Activated B cell treated with CpG ODN at 0.5 μM for 24 hours (primary cell): ENCODE data around the gene SLC22A1. TPM values are rescaled to one million over a fixed set of nuclear protein-coding genes. Genes with fewer than 3 reads are reported as not detected.

ENCODE experiments used
- ATAC-seq: fragments of 200-7000 bp; cut with Tn5 transposase; one replicate; pipeline ENCODE4 v1.10.0; 2021; ENCODE audit warnings: low read depth, mild to moderate bottlenecking, moderate library complexity
- CTCF ChIA-PET: fragments of 350-600 bp; sonication (Branson Sonifier 250); formaldehyde crosslinking; loops from one replicate; lab custom pipeline; 2021; ENCODE audit warnings: antibody characterized with exemption; lab: Charles Lee
- POLR2A ChIA-PET: fragments of 350-600 bp; sonication (Branson Sonifier 250); formaldehyde crosslinking; loops from one replicate; lab custom pipeline; 2021; ENCODE audit warnings: antibody characterized with exemption; lab: Charles Lee
- DNase-seq: peaks from one replicate; pipeline ENCODE4 v3.0.0; 2022
- H3K27ac Mint-ChIP-seq: one replicate; pipeline ENCODE4 v1.8.0; 2020; ENCODE audit warnings: mixed read lengths
- H3K27me3 Mint-ChIP-seq: one replicate; pipeline ENCODE4 v1.8.0; 2021; ENCODE audit warnings: mixed read lengths
- H3K36me3 Mint-ChIP-seq: one replicate; pipeline ENCODE4 v1.8.0; 2021; ENCODE audit warnings: low read depth, mixed read lengths
- H3K4me1 Mint-ChIP-seq: one replicate; pipeline ENCODE4 v1.8.0; 2021; ENCODE audit warnings: mixed read lengths
- H3K4me3 Mint-ChIP-seq: one replicate; pipeline ENCODE4 v1.8.0; 2020; ENCODE audit warnings: mild to moderate bottlenecking, mixed read lengths
- H3K9me3 Mint-ChIP-seq: one replicate; pipeline ENCODE4 v1.8.0; 2020; ENCODE audit warnings: mixed read lengths
- CTCF ChIP-seq: fragments of 200-600 bp; IDR thresholded peaks from one replicate; pipeline ENCODE4 v1.8.0; 2022; ENCODE audit warnings: antibody characterized with exemption, mild to moderate bottlenecking
- intact Hi-C: fragments of 100-400 bp; cut with micrococcal nuclease; formaldehyde crosslinking; loops from one replicate; pipeline ENCODE4 v1.15.1; 2024
- total RNA-seq: library from RNA; stranded (reverse); gene quantifications from 2 replicates; pipeline ENCODE4 v1.2.3, GENCODE V29; 2022

Gene SLC22A1
- total RNA-seq, 1 donor from 2014 or later, result 2.8 TPM

DNA sequence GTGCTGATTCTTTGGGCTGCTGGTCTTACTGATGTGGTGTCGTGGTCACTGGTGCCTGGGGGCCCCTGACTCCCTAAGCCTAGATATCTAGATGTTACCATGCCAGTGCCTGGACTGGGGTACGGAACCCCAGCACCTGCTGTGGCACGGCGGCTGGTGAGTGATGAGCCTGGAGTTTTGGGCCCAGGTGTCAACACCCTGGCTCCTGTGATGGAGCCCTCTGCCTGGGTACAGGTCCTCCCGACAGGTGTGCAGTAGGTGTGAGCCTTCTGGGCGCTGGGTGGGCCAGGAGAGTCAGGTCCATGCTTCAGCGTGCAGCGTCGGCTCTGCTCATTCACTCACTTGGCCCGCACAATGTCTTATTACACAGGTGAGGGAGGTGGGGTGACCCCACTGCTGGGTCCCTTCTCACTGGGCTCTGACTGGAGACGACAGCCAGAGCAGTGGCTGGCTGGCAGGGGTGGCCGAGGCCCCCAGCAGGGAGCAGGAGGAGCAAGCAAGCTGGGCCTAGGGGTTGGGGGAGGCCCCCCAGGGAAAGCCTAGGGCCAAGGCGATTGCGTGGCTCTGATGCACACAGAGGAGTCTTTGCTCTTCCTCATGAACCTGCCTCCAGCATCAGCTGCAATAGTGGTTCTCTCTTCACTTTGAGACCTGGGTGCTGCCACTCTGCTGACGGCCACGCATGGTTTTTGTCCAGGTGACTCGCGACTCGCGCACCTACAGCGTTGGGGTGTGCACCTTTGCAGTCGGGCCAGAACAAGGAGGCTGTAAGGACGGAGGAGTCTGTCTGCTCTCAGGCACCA, 42.5 kb upstream of the SLC22A1 start:
- ChIA-PET CTCF (no interaction called here), POLR2A (no interaction called here)
- Mint-ChIP-seq H3K27ac (no peak overlapping the region), H3K27me3 (no peaks in the 10 kb centered on the region), H3K36me3 (peaks cover 90% of the 10 kb centered on the region), H3K4me3 (no peak overlapping the region), H3K9me3 (no peaks in the 10 kb centered on the region), H3K4me1 (no peaks in the 10 kb centered on the region)
- TF ChIP-seq CTCF, result no peak
- intact Hi-C loops, result no loop called here
- ATAC-seq (no peak), DNase-seq (no peak)

DNA sequence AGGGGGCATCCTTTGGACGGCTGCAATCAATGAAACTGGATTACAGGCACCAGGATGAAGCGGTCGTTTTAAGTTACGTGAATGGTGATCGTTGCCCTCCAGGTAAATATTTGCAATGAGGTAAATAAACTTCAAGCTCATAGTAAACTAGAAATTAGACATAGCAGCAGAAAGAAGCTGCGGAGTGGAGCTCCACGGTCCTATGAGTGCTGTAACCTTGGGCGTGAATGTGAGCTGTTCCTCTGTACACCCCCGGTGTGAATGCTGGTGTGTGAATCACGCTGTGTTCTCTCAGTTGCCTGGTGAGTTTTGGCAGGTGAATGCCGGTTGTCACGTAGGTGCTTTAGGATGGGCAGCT, 42.0 kb upstream of the SLC22A1 start:
- no peak for TF ChIP-seq CTCF
- no peak for DNase-seq
- Mint-ChIP-seq H3K4me1 (no peaks in the 10 kb centered on the region), H3K27ac (no peak overlapping the region), H3K27me3 (no peaks in the 10 kb centered on the region), H3K9me3 (no peaks in the 10 kb centered on the region), H3K36me3 (peaks cover 91% of the 10 kb centered on the region), H3K4me3 (no peak overlapping the region)
- ChIA-PET CTCF (no interaction called here), POLR2A (no interaction called here)
- no peak for ATAC-seq
- intact Hi-C loops, result no loop called here

GRCh38 chr6:160080097-160080496, 41.5 kb upstream of the SLC22A1 start:
- no peaks in the 10 kb centered on the region for H3K4me1 Mint-ChIP-seq
- H3K27me3 Mint-ChIP-seq, result no peaks in the 10 kb centered on the region
- H3K9me3 Mint-ChIP-seq, result no peaks in the 10 kb centered on the region
- CTCF ChIA-PET, result no interaction called here
- intact Hi-C loops, result no loop called here
- DNase-seq (no peak), ATAC-seq (no peak)
- H3K27ac Mint-ChIP-seq, result no peak overlapping the region
- H3K4me3 Mint-ChIP-seq, result no peak overlapping the region
- POLR2A ChIA-PET, result no interaction called here
- TF ChIP-seq CTCF, result no peak
- peaks cover 92% of the 10 kb centered on the region for H3K36me3 Mint-ChIP-seq

- DNase-seq (no peak), ATAC-seq (no peak)
- ChIA-PET CTCF (no interaction called here), POLR2A (no interaction called here)
- no peak for TF ChIP-seq CTCF
- Mint-ChIP-seq H3K9me3 (no peaks in the 10 kb centered on the region), H3K4me3 (no peak overlapping the region), H3K4me1 (no peaks in the 10 kb centered on the region), H3K27ac (no peak overlapping the region), H3K27me3 (no peaks in the 10 kb centered on the region), H3K36me3 (peaks cover 92% of the 10 kb centered on the region)
- intact Hi-C loops, result no loop called here
These were observed 40.2 kb upstream of the SLC22A1 start for GRCh38 chr6:160081398-160081797.

GRCh38 chr6:160082627-160083026, 39.0 kb upstream of the SLC22A1 start:
- CTCF ChIA-PET, result no interaction called here
- Mint-ChIP-seq H3K36me3 (peaks cover 89% of the 10 kb centered on the region), H3K9me3 (no peaks in the 10 kb centered on the region), H3K4me3 (no peak overlapping the region), H3K27me3 (no peaks in the 10 kb centered on the region), H3K27ac (no peak overlapping the region), H3K4me1 (no peaks in the 10 kb centered on the region)
- POLR2A ChIA-PET, result no interaction called here
- no peak for ATAC-seq
- no peak for TF ChIP-seq CTCF
- intact Hi-C loops, result no loop called here
- no peak for DNase-seq
